Occipital lobe (tissue), 2 donors: ENCODE results near the gene LIPN. TPM values are rescaled to one million over a fixed set of nuclear protein-coding genes. Genes with fewer than 3 reads are reported as not detected.

Source experiments
- DNase-seq: peaks from one replicate; lab custom pipeline; 2025; lab: John Stamatoyannopoulos, UW
- total RNA-seq: library from RNA; depleted of rRNA; stranded (reverse); fragments of >200 nt; gene quantifications from one replicate; pipeline ENCODE4 v1.2.3, GENCODE V29; 2014

The LIPN gene
- total RNA-seq, 1 donor from 2014 or later = not detected

- DNase-seq = no peak
These were observed 61.1 kb downstream of the LIPN start for GRCh38 chr10:88820748-88821401.

DNA sequence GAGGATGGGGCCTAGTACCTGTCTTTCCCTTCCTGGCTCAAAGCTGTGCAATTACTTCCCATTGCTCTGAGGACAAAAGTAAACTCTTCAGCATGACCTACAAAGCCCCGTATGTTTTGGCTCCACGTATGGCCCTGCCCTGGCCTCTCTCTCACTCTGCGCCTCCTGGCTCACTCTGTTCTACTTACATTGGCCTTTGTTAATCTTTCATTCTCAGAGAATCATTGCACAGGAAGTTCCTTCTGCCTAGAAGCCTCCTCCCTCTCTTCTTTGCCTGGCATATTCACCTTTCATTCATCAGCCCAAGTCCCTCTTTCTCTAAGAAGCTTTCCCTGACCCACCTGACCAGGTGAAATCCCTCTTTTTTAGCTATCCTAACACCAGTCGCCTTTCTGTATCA is 66.6 kb downstream of the LIPN start:
- DNase-seq = no peak

GRCh38 chr10:88827671-88828070 is 67.9 kb downstream of the LIPN start:
- DNase-seq = no peak

DNA sequence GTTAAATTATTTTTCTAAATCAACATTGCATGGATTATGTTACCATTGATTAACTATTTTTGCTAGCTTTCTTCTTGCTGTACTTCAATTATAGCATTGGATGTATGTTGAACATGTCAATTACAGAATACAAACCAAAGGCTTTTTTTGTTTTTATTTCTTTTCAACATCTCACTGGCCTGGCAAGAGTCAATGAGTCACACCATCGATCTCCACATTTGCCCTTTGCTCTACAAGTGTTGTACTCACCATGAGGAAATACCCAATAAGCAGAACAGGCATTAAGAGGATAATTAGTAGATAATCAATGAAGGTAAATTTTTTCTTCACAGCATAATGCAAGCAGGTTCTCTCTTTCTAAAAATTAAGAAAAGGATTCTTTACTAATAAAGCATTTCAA is 68.5 kb downstream of the LIPN start:
- no peak for DNase-seq

Other genes with a start within 250 kb of the LIPN start
- gene RNLS, start 176.7 kb upstream of the LIPN start, total RNA-seq = 2.8 TPM
- 3.4 TPM for gene LIPJ, start 173.3 kb upstream of the LIPN start, total RNA-seq
- gene LIPF, start 95.6 kb upstream of the LIPN start, total RNA-seq = not detected
- gene LIPK, start 53.8 kb upstream of the LIPN start, total RNA-seq = not detected
- gene LIPM, start 42.7 kb downstream of the LIPN start, total RNA-seq = not detected
- gene ANKRD22, start 91.8 kb downstream of the LIPN start, total RNA-seq = 0.16 TPM
- gene STAMBPL1, start 120.2 kb downstream of the LIPN start, total RNA-seq = 7.8 TPM
- gene ACTA2, start 192.8 kb downstream of the LIPN start, total RNA-seq = 14.3 TPM
- 2.2 TPM for gene FAS, start 230.8 kb downstream of the LIPN start, total RNA-seq